ENCODE results near the gene TTC16. TPM values are rescaled to one million over a fixed set of nuclear protein-coding genes. Genes with fewer than 3 reads are reported as not detected.

The TTC16 gene
- total RNA-seq, 1 donor = not detected

DNA sequence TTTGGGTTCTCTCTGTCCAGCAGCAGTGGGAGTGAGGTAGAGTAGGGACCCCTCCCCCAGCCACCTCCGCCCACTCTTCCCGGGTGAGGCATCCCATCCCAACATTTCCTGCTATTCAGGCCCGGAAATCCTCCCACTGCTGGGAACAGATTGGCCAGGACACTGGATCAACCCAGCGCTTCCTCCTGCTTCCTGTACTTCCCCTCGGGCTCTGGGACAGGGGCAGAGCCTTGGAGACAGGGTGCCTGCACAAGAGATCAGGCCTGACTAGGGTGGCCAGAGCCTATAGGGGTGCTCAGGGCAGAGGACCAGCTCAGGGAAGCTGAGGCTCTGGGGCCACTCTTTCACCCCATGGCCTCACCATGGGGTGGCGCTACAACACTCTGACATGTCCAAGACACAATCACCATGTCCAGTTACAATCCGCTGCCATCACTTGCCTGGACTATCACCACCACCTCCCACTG is 48.1 kb downstream of the TTC16 start:
- TF ChIP-seq, protein P1, sequence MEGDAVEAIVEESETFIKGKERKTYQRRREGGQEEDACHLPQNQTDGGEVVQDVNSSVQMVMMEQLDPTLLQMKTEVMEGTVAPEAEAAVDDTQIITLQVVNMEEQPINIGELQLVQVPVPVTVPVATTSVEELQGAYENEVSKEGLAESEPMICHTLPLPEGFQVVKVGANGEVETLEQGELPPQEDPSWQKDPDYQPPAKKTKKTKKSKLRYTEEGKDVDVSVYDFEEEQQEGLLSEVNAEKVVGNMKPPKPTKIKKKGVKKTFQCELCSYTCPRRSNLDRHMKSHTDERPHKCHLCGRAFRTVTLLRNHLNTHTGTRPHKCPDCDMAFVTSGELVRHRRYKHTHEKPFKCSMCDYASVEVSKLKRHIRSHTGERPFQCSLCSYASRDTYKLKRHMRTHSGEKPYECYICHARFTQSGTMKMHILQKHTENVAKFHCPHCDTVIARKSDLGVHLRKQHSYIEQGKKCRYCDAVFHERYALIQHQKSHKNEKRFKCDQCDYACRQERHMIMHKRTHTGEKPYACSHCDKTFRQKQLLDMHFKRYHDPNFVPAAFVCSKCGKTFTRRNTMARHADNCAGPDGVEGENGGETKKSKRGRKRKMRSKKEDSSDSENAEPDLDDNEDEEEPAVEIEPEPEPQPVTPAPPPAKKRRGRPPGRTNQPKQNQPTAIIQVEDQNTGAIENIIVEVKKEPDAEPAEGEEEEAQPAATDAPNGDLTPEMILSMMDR (IDR thresholded peaks at IDR 0.05; ENCODE audit: insufficient read depth, low read depth, low read length) = peak; percentile 31
- DNase-seq (ENCODE audit: low read depth) = no peak
- H3K4me3 ChIP-seq (ENCODE audit: low read depth, low read length) = no peak overlapping the region

DNA sequence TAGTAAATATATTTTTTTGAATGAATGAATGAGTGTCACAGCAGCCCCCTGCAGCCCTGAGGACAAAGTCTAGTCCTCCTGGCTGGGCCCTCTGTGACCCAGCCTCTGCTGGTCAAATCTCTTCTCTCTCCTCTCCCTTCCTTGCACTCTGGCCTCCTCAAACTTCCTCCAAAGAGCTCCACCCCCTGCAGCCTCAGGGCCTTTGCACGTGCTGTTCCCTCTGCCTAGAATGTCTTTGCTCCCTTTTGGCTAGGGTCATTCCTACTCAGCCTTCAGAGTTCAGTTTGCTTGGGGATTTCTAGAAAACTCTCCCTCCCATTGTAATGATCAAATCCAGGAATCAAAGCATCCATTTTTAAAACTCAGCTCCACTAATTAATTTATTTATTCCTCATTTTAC is 49.5 kb downstream of the TTC16 start:
- TF ChIP-seq, protein P1 (IDR thresholded peaks at IDR 0.05; ENCODE audit: insufficient read depth, low read depth, low read length) = no peak
- H3K4me3 ChIP-seq (ENCODE audit: low read depth, low read length) = no peak overlapping the region
- no peak for DNase-seq (ENCODE audit: low read depth)

DNA sequence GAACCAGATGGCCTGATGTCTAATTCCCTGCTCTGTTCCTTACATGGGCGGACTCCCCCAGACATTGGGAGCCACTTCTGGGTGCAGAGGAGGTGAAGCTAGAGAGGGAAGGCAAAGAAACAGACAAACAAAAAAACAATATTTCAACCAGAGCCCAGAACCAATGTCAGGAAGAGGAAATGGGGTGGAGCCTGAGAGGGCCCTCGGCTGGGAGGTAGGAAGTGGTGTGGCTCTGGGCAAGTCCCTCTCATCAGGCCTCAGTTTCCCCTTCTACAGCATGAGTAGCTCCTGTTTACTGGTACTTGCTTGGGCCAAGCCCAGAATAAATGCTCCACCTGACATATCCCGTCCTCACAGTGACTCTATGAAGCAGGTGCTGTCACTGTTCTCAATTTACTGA is 51.5 kb downstream of the TTC16 start:
- DNase-seq (ENCODE audit: low read depth) = no peak
- no peak overlapping the region for H3K4me3 ChIP-seq (ENCODE audit: low read depth, low read length)
- TF ChIP-seq, protein P1 (IDR thresholded peaks at IDR 0.05; ENCODE audit: insufficient read depth, low read depth, low read length) = no peak

DNA sequence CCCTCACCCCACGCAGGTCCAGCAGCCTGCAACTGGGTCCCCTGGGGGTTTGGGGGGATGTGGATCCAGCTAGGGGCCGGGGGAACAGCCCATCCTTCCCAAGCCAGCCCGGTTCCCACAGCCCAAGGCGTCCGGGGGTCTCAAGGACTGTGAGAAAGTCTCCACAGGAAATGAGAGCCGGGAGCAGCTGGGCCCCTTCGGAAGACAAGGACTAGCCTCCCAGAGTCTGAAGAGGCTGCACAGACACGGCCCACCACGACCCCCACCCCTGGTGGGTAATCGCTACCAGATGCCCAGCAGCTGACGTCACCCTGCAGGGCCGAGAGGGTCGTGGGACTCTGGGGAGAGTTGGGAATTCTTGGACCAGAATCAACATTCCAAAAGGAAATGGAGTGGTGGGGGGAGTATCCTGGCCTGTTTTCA is 52.0 kb downstream of the TTC16 start:
- peak; percentile 49 for DNase-seq (ENCODE audit: low read depth)
- no peak overlapping the region for H3K4me3 ChIP-seq (ENCODE audit: low read depth, low read length)
- TF ChIP-seq, protein P1 (IDR thresholded peaks at IDR 0.05; ENCODE audit: insufficient read depth, low read depth, low read length) = no peak

DNA sequence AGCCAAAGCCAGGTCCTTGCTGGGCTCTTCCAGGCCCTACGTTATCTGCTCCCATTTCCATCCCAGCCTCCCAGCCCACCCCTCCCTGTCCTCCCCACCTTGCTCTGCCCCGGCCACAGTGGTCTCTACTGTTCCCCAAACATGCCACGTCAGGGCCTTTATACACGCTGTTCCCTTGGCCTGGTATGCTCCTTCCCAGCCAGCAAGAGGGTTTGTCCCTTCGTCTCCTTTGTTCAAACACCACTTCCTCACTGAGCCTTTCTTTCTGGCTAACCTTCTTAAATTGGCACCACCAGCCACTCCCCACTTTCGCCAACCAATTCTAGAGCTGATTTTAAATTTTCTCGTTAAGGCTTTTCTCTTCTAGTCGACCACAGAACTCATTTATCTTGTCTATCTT is 52.8 kb downstream of the TTC16 start:
- TF ChIP-seq, protein P1 (IDR thresholded peaks at IDR 0.05; ENCODE audit: insufficient read depth, low read depth, low read length) = no peak
- DNase-seq (ENCODE audit: low read depth) = no peak
- no peak overlapping the region for H3K4me3 ChIP-seq (ENCODE audit: low read depth, low read length)

DNA sequence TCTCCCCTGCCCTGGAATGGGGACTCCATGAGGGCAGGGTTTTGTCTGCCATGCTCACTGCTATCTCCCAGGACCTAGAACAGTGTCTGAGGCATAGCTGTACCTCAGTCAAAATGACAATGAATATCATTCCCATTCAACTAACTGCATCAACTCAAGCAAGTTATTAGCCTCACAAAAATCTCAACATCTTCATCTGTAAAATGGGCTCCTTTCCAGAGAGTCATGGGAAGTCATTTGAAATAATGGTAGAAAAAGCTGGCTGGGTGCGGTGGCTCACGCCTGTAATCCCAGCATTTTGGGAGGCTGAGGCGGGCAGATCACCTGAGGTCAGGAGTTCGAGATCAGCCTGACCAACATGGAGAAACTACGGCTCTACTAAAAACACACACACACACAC is 53.2 kb downstream of the TTC16 start:
- no peak overlapping the region for H3K4me3 ChIP-seq (ENCODE audit: low read depth, low read length)
- TF ChIP-seq, protein P1 (IDR thresholded peaks at IDR 0.05; ENCODE audit: insufficient read depth, low read depth, low read length) = no peak
- no peak for DNase-seq (ENCODE audit: low read depth)

DNA sequence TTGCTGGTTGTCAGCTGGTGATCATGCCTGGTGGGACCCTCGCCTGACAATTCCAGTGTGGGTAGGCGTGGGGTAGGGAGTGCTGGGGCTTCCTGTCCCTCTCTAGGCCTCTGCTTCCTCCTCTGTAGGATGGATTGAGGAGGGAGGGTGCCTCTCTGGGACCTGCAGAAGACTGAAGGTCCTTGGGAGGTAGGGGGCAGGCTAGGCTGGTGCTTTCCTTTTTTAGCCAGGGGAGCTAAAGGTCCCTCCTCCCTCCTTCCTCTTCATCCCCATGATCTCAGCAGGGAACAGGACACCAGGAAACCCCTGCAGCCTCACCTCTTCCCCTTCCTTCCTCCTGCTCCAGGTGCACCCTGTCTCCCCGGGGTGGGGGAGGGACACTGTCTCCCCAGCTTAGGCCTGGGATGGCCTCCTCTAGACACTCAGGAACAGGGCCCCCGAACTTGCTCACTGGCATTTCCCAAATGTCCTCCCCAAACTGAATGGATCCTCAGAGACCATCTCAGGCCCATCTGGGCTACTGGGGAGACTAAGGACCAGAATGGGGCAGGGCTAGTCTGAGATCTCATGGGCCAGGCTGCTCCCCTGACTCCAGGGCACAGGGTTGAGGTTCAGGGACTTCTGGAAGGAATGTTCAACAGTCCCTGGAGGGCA is 54.2 kb downstream of the TTC16 start:
- H3K4me3 ChIP-seq (ENCODE audit: low read depth, low read length) = no peak overlapping the region
- DNase-seq (ENCODE audit: low read depth) = no peak
- TF ChIP-seq, protein P1 (IDR thresholded peaks at IDR 0.05; ENCODE audit: insufficient read depth, low read depth, low read length) = no peak
